HepG2 (cell line): Measurements from ENCODE around the gene JAG1. TPM values are rescaled to one million over a fixed set of nuclear protein-coding genes. Genes with fewer than 3 reads are reported as not detected.
A peak's percentile ranks its signal among the peaks of the same experiment; 100 is the strongest.

Experiments used
- CAMTA2 ChIP-seq: sonication (generic); formaldehyde crosslinking; IDR thresholded peaks from 2 replicates; pipeline ENCODE4 v1.4.0; 2020; ENCODE audit warnings: mild to moderate bottlenecking, missing genetic modification reagents, borderline replicate concordance
- CBFB ChIP-seq: sonication (generic); formaldehyde crosslinking; IDR thresholded peaks from 2 replicates; pipeline ENCODE4 v1.4.0; 2020; ENCODE audit warnings: missing genetic modification reagents
- GPN1 ChIP-seq: sonication (generic); formaldehyde crosslinking; IDR thresholded peaks from 2 replicates; pipeline ENCODE4 v1.5.1; 2020; ENCODE audit warnings: missing genetic modification reagents, borderline replicate concordance
- HIVEP1 ChIP-seq: sonication (generic); formaldehyde crosslinking; IDR thresholded peaks from 2 replicates; pipeline ENCODE4 v1.4.0; 2020; ENCODE audit warnings: mild to moderate bottlenecking, missing genetic modification reagents
- MED13 ChIP-seq: sonication (generic); formaldehyde crosslinking; IDR thresholded peaks from 2 replicates; pipeline ENCODE4 v1.5.0; 2020; ENCODE audit warnings: missing genetic modification reagents
- MXI1 ChIP-seq: IDR thresholded peaks from 3 replicates; pipeline ENCODE4 v1.6.1; 2012; ENCODE audit warnings: low read depth, low read length, inconsistent platforms, borderline replicate concordance
- PITX1 ChIP-seq: sonication (generic); formaldehyde crosslinking; IDR thresholded peaks from 2 replicates; pipeline ENCODE4 v1.5.1; 2020; ENCODE audit warnings: mild to moderate bottlenecking, missing genetic modification reagents
- RFX3 ChIP-seq: IDR thresholded peaks from 2 replicates; pipeline ENCODE4 v1.6.1; 2016; ENCODE audit warnings: missing biosample characterization, missing genetic modification reagents
- RFXANK ChIP-seq: IDR thresholded peaks from 2 replicates; pipeline ENCODE4 v1.6.1; 2016
- SMAD1 ChIP-seq: sonication (generic); formaldehyde crosslinking; IDR thresholded peaks from 2 replicates; pipeline ENCODE4 v1.4.0; 2020; ENCODE audit warnings: missing genetic modification reagents, low read depth, mild to moderate bottlenecking, borderline replicate concordance
- TCF7 ChIP-seq: sonication (generic); IDR thresholded peaks from 2 replicates; pipeline ENCODE4 v1.6.1; 2016; ENCODE audit warnings: antibody characterized with exemption, low read depth
- ZNF274 ChIP-seq: sonication (generic); formaldehyde crosslinking; IDR thresholded peaks from 2 replicates; pipeline ENCODE4 v1.5.1; 2020; ENCODE audit warnings: mild to moderate bottlenecking, missing genetic modification reagents
- ZNF460 ChIP-seq: sonication (generic); formaldehyde crosslinking; IDR thresholded peaks from 2 replicates; pipeline ENCODE4 v1.5.1; 2020; ENCODE audit warnings: missing genetic modification reagents, mild to moderate bottlenecking, borderline replicate concordance
- ZNF547 ChIP-seq: sonication (generic); formaldehyde crosslinking; IDR thresholded peaks from 2 replicates; pipeline ENCODE4 v1.5.1; 2020; ENCODE audit warnings: mild to moderate bottlenecking, missing genetic modification reagents
- ZSCAN29 ChIP-seq: sonication (generic); formaldehyde crosslinking; conservative IDR thresholded peaks from 2 replicates; pipeline ENCODE4 v1.4.0; 2020; ENCODE audit warnings: mild to moderate bottlenecking, missing genetic modification reagents
- polyA plus RNA-seq, 8 experiments: library from polyadenylated mRNA; depleted of rRNA in 3 of 8; stranded (reverse) in 7 of 8; unstranded in 1 of 8; fragments of >200 nt; fragmentation: Illumina TruSeq in 4 of 8; extraction: Trizol in 4 of 8; gene quantifications; 2 replicates each; pipeline versions ENCODE4 v1.2.1 to v1.2.3, GENCODE V29; 2011 to 2016; ENCODE audit warnings: low read depth in 4 of 8, missing spikeins in 1 of 8, mixed read lengths in 1 of 8; ENCODE audit not compliant: insufficient read depth in 1 of 8
- total RNA-seq, 5 experiments: library from RNA; depleted of rRNA; stranded (reverse); fragments of >200 nt; fragmentation: Illumina TruSeq; extraction: Trizol; gene quantifications; 2 replicates each; pipeline ENCODE4 v1.2.3, GENCODE V29; 2016; ENCODE audit warnings: low read depth in 1 of 5
- TF ChIP-seq, protein P1 (sequence below): sonication (generic); formaldehyde crosslinking; IDR thresholded peaks from 2 replicates; pipeline ENCODE4 v1.8.0; 2022; ENCODE audit warnings: missing genetic modification reagents, mild to moderate bottlenecking, inconsistent platforms, borderline replicate concordance
- TF ChIP-seq, protein P2 (sequence below): sonication (generic); formaldehyde crosslinking; IDR thresholded peaks from 2 replicates; pipeline ENCODE4 v1.4.0; 2020; ENCODE audit warnings: missing genetic modification reagents
- TF ChIP-seq, protein P3 (sequence below): IDR thresholded peaks from 2 replicates; pipeline ENCODE4 v1.6.1; 2018; ENCODE audit warnings: missing genetic modification reagents
- TF ChIP-seq, protein P4 (sequence below): sonication (generic); formaldehyde crosslinking; IDR thresholded peaks from 2 replicates; pipeline ENCODE4 v1.5.1; 2020; ENCODE audit warnings: mild to moderate bottlenecking, missing genetic modification reagents

The JAG1 gene
- total and polyA plus RNA-seq, 2 of the 13 experiments (the other 11 are each of a cell fraction or from before 2014, with no cell fraction given): 47.1 to 56.3 TPM

DNA sequence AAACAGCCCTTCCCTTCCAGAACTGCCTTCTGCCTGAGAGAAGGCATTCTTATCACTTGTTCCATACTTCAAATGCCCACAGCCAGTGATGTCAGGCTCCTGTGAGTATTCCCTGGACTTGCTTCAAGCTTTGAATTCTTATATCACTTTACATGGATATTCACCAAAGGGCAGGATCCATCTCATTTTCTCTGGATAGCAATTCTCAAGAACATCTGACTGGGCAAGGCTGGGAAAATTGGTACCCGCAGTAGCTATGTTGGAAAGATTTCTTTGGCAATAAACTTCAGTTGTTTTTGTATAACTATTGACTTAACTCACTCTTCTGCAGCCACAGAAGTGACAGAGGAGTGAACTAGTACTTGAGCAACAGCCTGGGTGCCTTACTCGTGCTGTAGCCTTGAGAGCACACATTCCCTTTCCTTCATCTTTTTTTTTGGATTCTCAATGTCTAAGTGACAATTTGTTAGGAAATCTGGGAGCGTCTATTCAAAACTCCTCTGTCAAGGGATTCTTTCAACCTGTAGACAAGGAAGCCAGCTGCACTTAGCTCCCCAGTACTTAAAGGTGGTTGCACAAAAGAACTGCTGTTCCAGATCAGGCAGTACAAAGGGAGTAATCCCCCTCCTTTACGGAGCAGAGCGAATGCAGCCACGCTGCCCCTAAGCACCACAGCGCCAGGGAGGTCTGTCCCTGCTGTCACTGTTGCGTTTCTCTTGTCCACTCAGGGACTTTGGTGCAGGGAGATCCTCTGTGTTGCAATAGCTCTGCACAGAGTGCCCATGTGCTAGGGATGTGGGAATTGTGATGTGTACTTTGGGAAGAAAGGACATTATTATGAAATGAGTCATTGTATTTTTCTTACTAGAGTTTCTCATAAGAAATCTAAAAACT, 69.6 kb downstream of the JAG1 start (continued):
- TF ChIP-seq, protein P1, sequence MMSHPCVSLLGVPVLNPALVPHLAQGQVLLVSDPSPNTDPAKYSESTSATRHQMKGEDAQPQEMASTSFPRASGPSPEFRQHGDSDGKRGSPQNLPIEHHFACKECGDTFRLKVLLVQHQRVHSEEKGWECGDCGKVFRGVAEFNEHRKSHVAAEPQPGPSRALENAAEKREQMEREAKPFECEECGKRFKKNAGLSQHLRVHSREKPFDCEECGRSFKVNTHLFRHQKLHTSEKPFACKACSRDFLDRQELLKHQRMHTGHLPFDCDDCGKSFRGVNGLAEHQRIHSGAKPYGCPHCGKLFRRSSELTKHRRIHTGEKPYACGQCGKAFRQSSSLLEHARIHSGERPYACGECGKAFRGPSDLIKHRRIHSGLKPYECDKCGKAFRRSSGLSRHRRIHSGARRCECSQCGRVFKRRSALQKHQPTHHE (CRISPR knock-in tag): peak; percentile 43; the same call in 1 of the 2 replicates
- TF ChIP-seq ZSCAN29 (CRISPR knock-in tag) (peak; percentile 96), PITX1 (CRISPR knock-in tag) (peak; percentile 92), GPN1 (CRISPR knock-in tag) (no peak), ZNF547 (CRISPR knock-in tag) (peak; percentile 57), MXI1 (peak; percentile 95; the same call in 2 of the 3 replicates), RFXANK (CRISPR knock-in tag) (0 out of 2 replicates have a peak, but pooled peaks have one; percentile 28), CAMTA2 (CRISPR knock-in tag) (no peak), SMAD1 (CRISPR knock-in tag) (peak; percentile 92; the same call in 1 of the 2 replicates), MED13 (CRISPR knock-in tag) (no peak), ZNF460 (no peak), TCF7 (peak; percentile 75), ZNF274 (peak; percentile 51; the same call in 1 of the 2 replicates), CBFB (CRISPR knock-in tag) (0 out of 2 replicates have a peak, but pooled peaks have one; percentile 24), RFX3 (CRISPR knock-in tag) (no peak), HIVEP1 (CRISPR knock-in tag) (peak; percentile 98)
- TF ChIP-seq, protein P2, sequence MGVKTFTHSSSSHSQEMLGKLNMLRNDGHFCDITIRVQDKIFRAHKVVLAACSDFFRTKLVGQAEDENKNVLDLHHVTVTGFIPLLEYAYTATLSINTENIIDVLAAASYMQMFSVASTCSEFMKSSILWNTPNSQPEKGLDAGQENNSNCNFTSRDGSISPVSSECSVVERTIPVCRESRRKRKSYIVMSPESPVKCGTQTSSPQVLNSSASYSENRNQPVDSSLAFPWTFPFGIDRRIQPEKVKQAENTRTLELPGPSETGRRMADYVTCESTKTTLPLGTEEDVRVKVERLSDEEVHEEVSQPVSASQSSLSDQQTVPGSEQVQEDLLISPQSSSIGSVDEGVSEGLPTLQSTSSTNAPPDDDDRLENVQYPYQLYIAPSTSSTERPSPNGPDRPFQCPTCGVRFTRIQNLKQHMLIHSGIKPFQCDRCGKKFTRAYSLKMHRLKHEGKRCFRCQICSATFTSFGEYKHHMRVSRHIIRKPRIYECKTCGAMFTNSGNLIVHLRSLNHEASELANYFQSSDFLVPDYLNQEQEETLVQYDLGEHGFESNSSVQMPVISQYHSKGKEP (CRISPR knock-in tag): no peak; the same call in 1 of the 2 replicates
- TF ChIP-seq, protein P3, sequence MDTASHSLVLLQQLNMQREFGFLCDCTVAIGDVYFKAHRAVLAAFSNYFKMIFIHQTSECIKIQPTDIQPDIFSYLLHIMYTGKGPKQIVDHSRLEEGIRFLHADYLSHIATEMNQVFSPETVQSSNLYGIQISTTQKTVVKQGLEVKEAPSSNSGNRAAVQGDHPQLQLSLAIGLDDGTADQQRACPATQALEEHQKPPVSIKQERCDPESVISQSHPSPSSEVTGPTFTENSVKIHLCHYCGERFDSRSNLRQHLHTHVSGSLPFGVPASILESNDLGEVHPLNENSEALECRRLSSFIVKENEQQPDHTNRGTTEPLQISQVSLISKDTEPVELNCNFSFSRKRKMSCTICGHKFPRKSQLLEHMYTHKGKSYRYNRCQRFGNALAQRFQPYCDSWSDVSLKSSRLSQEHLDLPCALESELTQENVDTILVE (CRISPR knock-in tag): peak; percentile 97
- TF ChIP-seq, protein P4, sequence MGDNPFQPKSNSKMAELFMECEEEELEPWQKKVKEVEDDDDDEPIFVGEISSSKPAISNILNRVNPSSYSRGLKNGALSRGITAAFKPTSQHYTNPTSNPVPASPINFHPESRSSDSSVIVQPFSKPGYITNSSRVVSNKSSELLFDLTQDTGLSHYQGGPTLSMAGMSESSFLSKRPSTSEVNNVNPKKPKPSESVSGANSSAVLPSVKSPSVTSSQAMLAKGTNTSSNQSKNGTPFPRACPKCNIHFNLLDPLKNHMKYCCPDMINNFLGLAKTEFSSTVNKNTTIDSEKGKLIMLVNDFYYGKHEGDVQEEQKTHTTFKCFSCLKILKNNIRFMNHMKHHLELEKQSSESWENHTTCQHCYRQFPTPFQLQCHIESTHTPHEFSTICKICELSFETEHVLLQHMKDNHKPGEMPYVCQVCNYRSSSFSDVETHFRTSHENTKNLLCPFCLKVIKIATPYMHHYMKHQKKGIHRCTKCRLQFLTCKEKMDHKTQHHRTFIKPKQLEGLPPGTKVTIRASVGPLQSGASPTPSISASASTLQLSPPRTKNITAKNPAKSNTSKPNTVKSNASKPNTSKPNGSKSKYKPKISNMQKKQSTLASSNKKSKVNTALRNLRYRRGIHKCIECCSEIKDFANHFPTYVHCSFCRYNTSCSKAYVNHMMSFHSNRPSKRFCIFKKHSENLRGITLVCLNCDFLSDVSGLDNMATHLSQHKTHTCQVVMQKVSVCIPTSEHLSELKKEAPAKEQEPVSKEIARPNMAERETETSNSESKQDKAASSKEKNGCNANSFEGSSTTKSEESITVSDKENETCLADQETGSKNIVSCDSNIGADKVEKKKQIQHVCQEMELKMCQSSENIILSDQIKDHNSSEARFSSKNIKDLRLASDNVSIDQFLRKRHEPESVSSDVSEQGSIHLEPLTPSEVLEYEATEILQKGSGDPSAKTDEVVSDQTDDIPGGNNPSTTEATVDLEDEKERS (CRISPR knock-in tag): peak; percentile 70; the same call in 1 of the 2 replicates
